NCI-H2171 (cell line): ENCODE results near the gene APMAP.

Experiments
- DNase-seq: peaks from one replicate; lab custom pipeline; 2025; lab: John Stamatoyannopoulos, UW

Gene APMAP

DNA sequence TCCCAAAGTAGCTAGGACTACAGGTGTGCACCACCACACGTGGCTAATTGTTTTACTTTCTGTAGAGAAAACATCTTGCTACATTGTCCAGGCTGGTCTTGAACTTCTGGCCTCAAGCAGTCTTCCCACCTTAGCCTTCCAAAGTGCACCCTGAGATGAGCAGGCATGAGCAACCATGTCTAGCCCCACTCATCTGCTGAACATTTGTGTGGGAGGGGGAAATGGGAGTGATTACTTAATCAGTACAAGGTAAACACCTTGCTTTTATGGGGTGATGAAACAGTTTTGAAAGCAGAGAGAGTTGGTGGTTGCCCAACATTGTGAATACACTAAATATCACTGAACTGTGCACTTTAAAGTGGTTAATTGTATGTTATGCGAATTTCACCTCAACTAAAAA, 5.3 kb downstream of the APMAP start:
- no peak for DNase-seq

- no peak for DNase-seq
These were observed 6.0 kb downstream of the APMAP start for GRCh38 chr20:24986436-24987015.

- DNase-seq, result no peak
These were observed 6.7 kb downstream of the APMAP start for GRCh38 chr20:24985802-24986201.

DNA sequence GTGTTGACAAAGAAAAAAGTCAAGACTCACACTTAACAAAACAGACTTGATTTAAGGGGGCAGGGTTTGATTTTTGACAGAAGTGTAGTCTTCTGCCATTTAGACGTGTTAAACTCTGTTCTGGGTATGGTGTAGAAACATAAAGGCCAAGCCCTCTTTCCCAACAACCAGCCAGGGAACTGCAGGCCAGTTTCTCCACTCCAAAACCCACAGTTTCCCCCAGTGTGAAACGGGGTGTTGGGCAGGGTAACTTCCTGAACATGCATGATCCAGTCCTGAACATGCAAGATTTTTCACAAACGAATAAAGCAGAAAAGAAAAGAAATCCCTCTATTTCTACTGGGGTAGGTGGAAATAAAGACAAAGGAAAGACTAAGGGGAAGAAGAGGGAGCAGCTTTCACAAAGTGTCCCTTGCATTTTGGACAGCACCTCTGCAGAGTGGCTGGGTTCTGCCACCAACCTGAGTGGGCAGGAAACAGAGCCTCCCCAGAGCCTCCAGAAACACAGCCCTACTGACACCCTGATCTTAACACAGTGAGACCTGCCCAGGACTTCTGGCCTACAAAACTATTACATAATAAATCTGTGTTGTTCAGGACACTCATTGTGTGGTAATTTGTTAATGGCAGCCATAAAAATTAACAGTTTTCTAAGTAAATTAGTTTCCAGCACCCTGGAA, 7.5 kb downstream of the APMAP start:
- no peak for DNase-seq

DNA sequence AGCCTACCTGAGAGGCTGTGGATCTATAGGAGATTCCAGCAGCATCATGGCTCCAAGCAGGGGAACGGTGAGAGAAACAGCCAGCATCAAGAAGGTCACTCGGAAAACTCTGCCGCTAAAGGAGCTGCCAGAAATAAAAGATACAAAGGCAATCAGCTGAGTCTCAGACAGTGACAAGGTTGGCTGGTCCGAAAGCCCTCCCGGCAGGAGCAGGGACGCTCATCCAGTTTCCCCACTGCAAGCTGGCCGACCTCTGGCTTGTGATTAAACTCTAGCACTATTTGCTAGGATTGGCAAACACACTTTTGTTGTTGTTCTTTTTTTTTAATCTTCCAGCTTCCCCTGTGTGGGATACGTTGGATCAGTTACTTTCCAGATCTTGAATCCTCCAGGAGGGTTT, 8.7 kb downstream of the APMAP start:
- DNase-seq, result no peak

- DNase-seq, result no peak
These were observed 10.8 kb downstream of the APMAP start for GRCh38 chr20:24981790-24982189.

DNA sequence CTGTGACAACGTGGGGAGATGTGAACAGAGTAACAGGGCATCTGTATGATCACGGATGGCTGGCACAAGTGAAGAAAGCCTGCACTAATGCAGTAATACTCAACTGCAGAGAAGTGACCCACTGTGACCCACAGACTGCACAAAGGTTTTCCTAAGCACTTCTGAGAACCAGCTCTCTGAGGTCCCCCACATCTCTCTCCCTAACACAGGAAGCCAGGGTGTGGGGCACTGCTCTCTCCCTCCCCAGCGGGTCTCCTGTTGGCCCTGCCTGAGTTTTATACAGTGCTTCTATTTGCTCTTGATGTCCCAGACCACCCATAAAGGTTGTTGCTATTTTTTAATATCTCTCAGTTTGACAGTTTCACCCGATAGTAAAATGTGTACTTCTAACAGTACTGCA, 11.3 kb downstream of the APMAP start:
- no peak for DNase-seq

DNA sequence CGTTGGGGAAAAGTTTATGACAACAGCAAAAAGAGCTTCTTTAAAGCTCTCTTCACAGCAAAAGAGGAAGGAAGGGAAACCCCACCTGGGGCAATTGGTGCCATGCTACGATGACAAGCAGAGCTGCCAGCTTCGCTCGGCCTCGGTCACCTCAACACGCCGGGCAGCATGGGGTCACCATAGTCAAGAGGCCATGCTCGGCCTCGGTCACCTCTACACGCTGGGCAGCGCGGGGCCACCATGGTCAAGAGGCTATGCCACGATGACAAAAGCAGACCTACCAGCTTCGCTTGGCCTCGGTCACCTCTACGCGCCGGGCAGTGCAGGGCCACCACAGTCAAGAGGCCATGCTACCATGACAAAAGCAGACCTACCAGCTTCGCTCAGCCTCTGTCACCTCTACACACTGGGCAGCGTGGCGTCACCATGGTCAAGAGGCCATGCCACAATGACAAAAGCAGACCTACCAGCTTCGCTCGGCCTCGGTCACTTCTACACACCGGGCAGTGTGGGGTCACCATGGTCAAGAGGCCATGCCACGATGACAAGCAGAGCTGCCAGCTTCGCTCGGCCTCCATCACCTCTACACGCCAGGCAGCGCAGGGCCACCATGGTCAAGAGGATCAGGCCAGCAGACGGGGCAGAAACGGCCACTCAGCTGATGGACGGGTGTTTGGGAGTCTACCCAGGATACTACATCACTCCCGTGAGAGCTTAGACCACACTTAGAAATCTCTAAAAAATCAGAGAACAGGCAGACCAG, 12.1 kb downstream of the APMAP start:
- no peak for DNase-seq

DNA sequence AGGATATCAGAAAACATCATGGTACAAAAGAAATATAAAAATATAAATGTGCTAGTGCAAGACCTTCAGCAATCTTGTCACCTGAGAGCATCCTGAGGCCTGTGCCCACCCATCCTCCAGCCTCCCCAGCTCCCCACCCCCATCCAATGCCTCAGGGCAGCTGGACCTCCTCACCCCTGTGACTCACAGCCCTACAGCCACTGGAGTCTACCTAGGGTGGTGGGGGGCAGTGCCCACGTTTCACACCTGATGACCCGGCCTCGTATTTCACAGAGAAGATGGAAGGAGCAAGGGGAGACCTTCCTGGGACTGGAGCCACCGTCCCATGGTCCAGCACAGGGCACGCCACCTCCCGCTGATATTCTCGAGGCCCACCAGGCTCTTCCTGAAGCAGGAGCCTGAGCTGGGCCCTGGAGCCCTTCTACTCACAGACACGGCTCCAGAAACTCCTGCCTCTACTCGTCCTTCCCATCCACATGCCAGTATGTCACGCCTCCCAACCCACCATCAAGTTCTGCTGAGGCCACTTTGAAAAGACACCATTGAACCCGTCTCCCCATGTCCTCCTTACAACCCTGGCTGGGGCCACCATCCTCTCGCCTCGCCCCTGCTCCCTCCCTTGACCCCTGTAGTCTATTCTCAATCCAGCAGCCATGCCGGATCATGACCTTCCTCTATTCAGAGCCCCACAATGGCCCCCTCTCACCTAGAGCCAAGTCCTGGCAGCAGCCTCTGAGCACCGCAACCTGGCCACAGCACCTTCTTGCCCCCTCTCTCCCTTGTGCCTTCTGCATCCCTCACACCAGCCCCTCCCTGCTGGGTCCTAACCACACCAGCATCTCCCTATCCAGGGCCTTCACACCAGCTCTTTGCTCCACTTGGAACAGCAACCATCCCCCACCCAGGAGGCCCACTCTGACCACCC, 13.3 kb downstream of the APMAP start:
- no peak for DNase-seq

- no peak for DNase-seq
These were observed 14.0 kb downstream of the APMAP start for GRCh38 chr20:24978513-24978912.

- no peak for DNase-seq
These were observed 14.8 kb downstream of the APMAP start for GRCh38 chr20:24977797-24978196.

GRCh38 chr20:24977336-24977735, 15.2 kb downstream of the APMAP start:
- no peak for DNase-seq

- DNase-seq, result no peak
These were observed 20.2 kb downstream of the APMAP start for GRCh38 chr20:24972341-24972740.

GRCh38 chr20:24971376-24972101, 21.0 kb downstream of the APMAP start:
- peak; percentile 24 for DNase-seq

DNA sequence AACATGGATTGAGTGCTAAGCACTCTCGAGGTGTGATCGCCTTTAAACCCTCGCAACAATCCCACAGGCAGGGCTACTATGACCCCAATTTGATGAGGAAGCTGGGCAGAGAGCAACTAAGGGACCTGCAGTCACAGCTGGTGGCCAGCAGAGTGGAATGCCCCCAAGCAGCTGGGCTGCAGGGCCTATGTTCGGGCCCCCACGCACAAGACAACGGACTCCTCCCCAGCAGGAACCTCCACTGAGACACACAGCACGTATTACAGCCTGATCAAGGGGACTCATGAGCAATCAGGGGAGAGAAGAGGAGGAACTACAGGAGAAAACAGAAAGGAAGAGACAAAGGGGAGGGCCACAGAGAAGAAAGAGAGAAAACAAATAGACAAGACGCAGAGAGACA, 21.8 kb downstream of the APMAP start:
- no peak for DNase-seq

DNA sequence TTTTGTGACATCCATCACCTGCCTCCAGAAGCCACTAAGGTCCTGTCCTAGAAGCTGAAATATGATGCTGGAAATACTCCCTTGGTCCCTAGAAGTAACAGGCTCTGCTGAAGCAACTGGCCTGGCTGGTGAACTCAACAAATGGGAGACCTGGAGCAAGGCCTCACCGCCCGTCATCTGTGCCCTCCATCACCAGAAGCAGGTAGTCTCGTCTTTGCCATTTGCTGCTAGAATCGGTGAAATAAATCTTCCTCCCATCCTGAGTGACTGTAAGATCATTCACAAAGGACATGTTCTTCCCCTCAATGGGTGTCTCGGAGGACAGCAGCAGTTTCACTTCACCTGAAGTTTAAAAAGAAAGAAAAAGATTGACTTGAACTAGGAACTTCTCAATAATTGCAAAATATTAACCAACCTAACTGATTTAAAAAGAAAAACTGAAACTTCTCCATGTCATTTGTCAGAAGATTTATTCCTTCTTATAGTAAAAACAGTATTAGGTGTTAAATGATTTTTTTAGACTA, 22.5 kb downstream of the APMAP start:
- no peak for DNase-seq

DNA sequence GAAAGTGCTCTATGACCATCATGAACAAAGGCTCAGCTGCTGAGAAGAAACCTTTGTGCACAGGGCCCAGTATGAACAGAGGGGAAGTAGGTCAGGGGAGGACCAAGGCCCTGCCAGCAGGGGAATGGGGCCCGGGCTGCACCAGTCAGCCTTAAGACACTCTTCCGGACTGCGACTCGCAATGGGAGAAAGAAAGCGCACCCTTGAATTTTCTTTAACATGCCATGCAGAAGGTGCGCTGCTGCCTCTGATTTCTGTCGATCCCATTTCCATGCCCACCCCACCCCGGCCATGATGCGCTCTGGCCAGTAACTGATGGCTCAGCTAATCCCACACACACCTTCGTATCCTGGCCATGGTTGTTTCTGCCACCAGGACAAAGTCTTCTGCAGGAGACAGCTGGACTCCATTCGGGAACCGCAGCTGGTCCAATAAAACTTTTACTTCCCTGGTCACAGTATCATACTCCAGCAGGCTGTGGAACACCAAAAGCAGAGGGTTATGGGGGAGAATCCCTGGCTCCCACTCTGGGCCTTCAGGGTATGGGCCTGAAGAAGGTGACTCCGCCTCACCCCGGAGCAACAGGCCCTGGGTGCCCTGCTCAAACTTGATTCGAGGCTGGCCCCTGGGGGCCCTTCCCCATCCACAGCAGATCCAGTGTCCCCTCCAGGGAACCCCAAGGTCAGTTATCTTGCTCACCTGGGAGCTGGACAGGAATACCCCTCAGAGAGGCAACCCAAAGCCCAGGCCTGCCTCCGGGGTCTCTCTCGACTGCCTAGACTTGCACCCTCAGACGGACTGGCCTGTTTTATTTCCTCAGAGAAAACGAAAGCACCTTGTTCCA, 23.1 kb downstream of the APMAP start:
- no peak for DNase-seq

GRCh38 chr20:24968278-24968800, 24.2 kb downstream of the APMAP start:
- DNase-seq, result peak; percentile 93

GRCh38 chr20:24966317-24967012, 26.1 kb downstream of the APMAP start:
- no peak for DNase-seq
